Brain microvascular endothelial cell (primary cell): ENCODE data around the gene HORMAD1.
"Not testable (repeated sequence)": the region's sequence is repeated elsewhere in the genome, so short reads cannot be mapped to it uniquely, and the experiment has no call there.

Experiments
- DNase-seq: peaks from one replicate; pipeline ENCODE4 v3.0.0-alpha.2; 2020
- H3K27ac ChIP-seq: fragments of 250-450 bp; sonication (Bioruptor Pico); 2 replicates; pipeline ENCODE4 v1.5.1; 2020; ENCODE audit warnings: mild to moderate bottlenecking, moderate library complexity
- H3K27me3 ChIP-seq: fragments of 250-450 bp; sonication (Bioruptor Pico); replicated peaks from 2 replicates; pipeline ENCODE4 v1.5.1; 2020; ENCODE audit warnings: mild to moderate bottlenecking
- H3K36me3 ChIP-seq: fragments of 250-450 bp; sonication (Bioruptor Pico); replicated peaks from 2 replicates; pipeline ENCODE4 v1.5.1; 2020; ENCODE audit warnings: mild to moderate bottlenecking
- H3K4me3 ChIP-seq: 2 replicates; pipeline ENCODE4 v1.5.1; 2011; ENCODE audit warnings: low read depth, mild to moderate bottlenecking, control low read depth, low read length, moderate library complexity
- in situ Hi-C: cut with HindIII; loops from 2 replicates; pipeline ENCODE4 v1.10.0; 2017; ENCODE audit warnings: low sequenced_read_pairs, low pct_ligation_motif_present
- TF ChIP-seq, protein P1 (sequence below): IDR thresholded peaks from 2 replicates; pipeline ENCODE4 v1.5.1; 2011; ENCODE audit warnings: low read depth, mild to moderate bottlenecking, moderate library complexity, low read length, control low read depth, inconsistent platforms; ENCODE audit errors: missing control alignments

HORMAD1 gene

DNA sequence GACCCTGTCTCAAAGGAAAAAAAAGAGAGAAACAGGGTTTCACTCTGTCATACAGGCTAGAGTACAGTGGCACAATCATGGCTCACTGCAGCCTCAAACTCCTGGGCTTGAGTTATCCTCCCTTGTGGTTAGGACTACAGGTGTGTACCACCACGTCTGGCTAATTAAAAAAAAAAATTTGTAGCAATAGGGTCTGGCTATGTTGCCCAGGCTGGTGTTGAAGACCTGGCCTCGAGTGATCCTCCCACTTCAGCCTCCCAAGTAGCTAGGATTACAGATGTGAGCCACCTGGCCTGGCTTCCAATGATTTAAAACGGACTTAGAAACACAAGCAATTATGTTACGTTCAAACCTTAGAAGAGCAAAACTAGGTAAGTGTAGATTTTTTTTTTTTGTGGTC, 45.8 kb downstream of the HORMAD1 start:
- no peaks in the 10 kb centered on the region for H3K27me3 ChIP-seq
- no peak for DNase-seq
- H3K4me3 ChIP-seq = no peak overlapping the region
- no peak overlapping the region for H3K27ac ChIP-seq
- TF ChIP-seq, protein P1, sequence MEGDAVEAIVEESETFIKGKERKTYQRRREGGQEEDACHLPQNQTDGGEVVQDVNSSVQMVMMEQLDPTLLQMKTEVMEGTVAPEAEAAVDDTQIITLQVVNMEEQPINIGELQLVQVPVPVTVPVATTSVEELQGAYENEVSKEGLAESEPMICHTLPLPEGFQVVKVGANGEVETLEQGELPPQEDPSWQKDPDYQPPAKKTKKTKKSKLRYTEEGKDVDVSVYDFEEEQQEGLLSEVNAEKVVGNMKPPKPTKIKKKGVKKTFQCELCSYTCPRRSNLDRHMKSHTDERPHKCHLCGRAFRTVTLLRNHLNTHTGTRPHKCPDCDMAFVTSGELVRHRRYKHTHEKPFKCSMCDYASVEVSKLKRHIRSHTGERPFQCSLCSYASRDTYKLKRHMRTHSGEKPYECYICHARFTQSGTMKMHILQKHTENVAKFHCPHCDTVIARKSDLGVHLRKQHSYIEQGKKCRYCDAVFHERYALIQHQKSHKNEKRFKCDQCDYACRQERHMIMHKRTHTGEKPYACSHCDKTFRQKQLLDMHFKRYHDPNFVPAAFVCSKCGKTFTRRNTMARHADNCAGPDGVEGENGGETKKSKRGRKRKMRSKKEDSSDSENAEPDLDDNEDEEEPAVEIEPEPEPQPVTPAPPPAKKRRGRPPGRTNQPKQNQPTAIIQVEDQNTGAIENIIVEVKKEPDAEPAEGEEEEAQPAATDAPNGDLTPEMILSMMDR = no peak
- H3K36me3 ChIP-seq = no peaks in the 10 kb centered on the region
- in situ Hi-C loops = no loop called here

DNA sequence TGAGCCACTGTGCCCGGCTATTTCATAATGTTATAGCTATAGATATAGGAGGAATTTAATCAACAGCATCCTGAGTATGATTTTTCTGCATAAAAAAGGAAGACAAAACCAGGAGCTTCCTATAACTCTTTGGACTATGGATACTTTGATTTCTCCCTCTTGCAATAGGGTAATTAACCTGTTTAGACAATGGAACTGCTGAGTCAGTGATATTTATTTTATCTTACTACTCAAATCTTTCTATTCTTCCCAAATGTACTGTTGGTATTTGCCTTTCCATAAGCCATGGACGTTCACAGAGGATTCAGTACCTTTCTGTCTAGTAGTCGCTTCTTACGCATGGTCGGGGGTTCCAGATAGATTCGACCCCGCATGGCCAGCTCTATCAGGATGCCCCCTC, 57.4 kb downstream of the HORMAD1 start:
- in situ Hi-C loops = no loop called here

DNA sequence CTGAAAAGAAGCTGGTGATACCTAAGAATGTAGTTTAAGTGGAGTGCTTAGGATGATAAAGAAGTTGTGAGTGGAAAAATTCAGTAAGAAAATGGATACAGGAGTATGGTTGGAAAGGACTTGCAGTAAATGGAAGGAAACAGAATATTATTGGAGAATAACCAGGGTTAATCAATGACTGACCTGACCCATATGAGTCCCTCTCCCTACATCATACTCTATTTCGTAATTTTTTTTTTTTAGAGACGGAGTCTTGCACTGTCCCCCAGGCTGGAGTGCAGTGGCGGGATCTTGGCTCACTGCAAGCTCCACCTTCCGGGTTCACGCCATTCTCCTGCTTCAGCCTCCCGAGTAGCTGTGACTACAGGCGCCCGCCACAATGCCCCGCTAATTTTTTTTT, 57.9 kb downstream of the HORMAD1 start:
- Histone ChIP-seq H3K4me3 (no peak overlapping the region), H3K36me3 (peaks cover 10% of the 10 kb centered on the region), H3K27me3 (no peaks in the 10 kb centered on the region), H3K27ac (no peak overlapping the region)
- in situ Hi-C loops = no loop called here
- no peak for DNase-seq
- TF ChIP-seq, protein P1 = no peak

More for the DNA sequence above, 57.4 kb downstream of the HORMAD1 start:
- Histone ChIP-seq H3K27ac (no peak overlapping the region), H3K27me3 (no peaks in the 10 kb centered on the region), H3K36me3 (peaks cover 11% of the 10 kb centered on the region), H3K4me3 (no peak overlapping the region)
- TF ChIP-seq, protein P1 = no peak
- DNase-seq = no peak

DNA sequence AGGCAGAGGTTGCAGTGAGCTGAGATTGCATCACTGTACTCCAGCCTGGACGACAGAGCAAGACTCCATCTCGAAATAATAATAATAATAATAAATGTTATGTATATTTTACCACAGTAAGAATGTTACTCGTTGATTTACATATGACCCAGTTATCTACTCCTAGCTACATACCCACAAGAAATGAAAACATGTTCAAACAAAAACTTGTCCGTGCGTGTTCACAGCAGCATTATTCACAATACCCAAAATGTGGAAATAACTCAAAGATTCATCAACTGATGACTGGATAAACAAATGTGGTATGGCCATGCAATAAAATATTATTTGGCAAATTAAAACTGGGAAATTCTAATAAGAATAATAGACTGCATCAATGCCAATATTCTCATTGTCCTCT, 59.5 kb downstream of the HORMAD1 start:
- in situ Hi-C loops = no loop called here
- DNase-seq = no peak
- H3K4me3 ChIP-seq = no peak overlapping the region
- TF ChIP-seq, protein P1 = no peak
- H3K36me3 ChIP-seq = peaks cover 10% of the 10 kb centered on the region
- no peak overlapping the region for H3K27ac ChIP-seq
- H3K27me3 ChIP-seq = no peaks in the 10 kb centered on the region

DNA sequence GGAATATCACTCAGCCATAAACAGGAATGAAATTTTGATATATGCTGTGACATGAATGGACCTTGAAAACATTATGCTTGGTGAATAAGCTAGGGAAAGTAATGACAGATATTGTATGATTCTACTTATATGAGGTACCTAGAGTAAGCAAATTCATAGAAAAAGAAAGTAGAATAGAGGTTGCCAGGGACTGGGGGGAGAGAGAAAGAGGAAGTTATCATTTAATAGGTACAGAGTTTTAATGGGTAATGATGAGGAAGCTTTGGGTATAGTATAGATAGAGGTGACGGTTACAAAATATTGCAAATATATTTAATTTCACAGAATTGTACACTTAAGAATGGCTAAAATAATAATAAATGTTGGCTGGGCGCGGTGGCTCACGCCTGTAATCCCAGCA, 60.1 kb downstream of the HORMAD1 start:
- Histone ChIP-seq H3K27me3 (no peaks in the 10 kb centered on the region), H3K36me3 (peaks cover 10% of the 10 kb centered on the region), H3K4me3 (no peak overlapping the region), H3K27ac (no peak overlapping the region)
- in situ Hi-C loops = no loop called here
- no peak for DNase-seq
- TF ChIP-seq, protein P1 = no peak

DNA sequence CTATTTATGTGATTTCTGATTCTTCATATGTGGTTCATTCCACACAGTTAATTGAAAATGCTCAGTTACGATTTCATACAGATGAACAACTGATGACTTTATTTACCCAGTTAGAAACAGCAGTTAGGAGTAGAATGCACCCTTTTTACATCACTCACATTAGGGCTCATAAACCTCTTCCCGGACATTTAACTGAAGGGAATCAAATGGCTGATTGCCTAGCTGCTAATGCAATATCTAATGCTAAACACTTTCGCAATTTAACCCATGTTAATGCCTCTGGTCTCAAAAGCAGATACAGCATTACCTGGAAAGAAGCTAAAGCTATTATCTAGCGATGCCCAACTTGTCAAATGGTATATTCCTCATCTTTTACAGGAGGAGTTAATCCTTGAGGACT, 63.6 kb downstream of the HORMAD1 start:
- in situ Hi-C loops, H3K27me3 ChIP-seq, H3K36me3 ChIP-seq, H3K27ac ChIP-seq, DNase-seq, H3K4me3 ChIP-seq: not testable (repeated sequence)

DNA sequence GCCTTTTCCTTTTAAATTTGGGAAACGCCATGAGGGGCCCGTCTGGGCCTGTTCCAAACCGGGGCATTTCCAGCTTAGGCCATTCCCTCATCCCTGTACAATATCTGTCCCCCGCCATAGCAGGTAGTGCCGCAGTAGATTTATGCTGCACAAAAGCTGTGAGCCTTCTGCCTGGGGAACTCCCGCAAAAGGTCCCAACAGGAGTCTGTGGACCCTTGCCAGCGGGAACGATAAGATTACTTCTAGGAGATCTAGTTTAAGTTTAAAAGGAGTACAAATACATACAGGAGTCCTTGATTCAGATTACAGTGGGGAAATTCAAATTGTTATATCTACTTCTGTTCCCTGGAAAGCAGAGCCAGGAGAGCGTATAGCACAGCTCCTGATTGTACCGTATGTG, 66.1 kb downstream of the HORMAD1 start:
- H3K27ac ChIP-seq, H3K27me3 ChIP-seq, H3K36me3 ChIP-seq, DNase-seq, in situ Hi-C loops, H3K4me3 ChIP-seq: not testable (repeated sequence)
